HG02943 (cell line): ENCODE measurements around the gene ZSCAN1.
"Not testable (repeated sequence)": the region's sequence is repeated elsewhere in the genome, so short reads cannot be mapped to it uniquely, and the experiment has no call there.

Experiments used
- ATAC-seq: cut with Tn5 transposase; IDR thresholded peaks from one replicate; pipeline ENCODE4 v1.9.1; 2021; ENCODE audit warnings: mild to moderate bottlenecking, low read depth, moderate library complexity; ENCODE audit not compliant: unreplicated experiment

ZSCAN1 gene, protein sequence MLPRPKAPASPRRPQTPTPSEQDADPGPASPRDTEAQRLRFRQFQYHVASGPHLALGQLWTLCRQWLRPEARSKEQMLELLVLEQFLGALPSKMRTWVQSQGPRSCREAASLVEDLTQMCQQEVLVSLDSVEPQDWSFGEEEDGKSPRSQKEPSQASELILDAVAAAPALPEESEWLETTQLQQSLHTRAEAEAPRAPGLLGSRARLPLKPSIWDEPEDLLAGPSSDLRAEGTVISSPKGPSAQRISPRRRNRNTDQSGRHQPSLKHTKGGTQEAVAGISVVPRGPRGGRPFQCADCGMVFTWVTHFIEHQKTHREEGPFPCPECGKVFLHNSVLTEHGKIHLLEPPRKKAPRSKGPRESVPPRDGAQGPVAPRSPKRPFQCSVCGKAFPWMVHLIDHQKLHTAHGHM

DNA sequence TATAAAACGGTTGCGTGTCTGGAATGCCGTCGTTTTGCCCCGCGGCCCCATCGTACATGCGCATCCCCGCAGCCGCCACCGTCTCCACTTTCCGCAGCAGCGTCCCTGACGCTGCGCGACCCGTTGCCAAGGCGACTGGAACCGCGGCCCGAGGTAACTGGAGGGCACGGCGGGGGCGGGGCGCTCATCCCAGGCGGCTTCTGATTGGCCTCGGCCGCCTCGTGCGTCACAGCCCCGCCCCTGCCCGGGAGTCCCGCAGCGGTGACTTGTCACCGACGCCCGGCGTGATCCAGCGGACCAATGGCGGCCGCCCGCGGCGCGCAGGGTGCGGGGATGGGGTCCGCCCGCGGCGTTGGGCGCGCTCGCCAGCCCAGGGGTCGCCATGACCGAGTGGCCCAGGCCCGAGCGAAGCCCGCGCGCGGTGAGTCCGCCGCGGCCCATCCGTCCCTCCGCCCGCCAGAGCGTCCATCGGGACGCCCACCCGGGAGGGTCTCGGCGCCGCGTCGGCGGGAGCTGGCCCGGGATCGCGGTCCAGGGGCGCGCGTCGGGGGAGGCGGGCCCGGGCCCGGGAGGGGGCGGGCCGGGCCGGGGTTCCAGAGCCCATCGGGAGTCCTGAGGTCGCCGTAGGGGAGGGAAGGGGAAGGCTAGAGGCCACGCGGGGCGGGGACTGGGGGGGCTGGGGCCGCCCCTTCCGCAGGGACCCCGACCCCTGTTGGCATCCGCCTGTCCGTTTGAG, at the start of gene ZSCAN1:
TSS of gene ZSCAN1 (plus strand) at position 285 of the 736 bp plus-strand sequence. CDS start 3,812 bp downstream, outside the sequence.
- ATAC-seq = no peak

DNA sequence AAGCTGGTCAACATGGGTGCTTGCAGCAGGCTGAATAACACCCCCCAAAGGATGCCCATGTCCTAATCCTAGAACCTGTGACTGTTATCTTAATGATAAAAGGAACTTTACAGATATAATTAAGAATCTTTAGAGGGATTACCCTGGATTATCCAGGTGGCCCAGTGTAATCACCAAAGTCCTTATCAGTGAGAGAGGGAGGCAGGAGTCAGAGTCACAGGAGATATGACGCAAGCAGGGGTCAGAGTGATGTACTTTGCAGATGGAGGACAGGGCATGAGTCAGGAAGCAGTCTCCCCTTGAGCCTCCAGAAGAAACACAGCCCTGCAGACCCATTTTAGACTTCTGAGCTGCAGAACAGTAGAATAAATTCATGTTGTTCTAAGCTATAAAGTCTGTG, 41.0 kb upstream of the ZSCAN1 start:
- ATAC-seq = no peak

DNA sequence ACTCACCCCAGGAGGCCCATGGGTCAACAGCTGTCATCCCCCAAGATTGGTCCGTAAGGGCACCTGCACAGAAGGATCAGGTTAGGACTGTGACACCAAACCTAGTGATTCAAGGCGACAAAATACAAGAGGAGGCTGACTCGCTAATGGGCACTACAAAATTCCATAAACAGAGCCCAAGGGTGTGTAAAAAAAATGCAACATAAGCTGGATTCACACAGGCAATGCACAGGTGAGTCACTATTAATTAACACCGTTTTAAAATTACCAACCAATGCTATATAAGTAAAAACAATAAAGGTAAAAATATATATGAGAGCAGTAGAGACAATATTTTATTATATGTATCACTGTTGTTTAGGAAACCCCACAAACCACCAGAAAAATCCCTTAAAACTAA, 33.1 kb upstream of the ZSCAN1 start:
- no peak for ATAC-seq

DNA sequence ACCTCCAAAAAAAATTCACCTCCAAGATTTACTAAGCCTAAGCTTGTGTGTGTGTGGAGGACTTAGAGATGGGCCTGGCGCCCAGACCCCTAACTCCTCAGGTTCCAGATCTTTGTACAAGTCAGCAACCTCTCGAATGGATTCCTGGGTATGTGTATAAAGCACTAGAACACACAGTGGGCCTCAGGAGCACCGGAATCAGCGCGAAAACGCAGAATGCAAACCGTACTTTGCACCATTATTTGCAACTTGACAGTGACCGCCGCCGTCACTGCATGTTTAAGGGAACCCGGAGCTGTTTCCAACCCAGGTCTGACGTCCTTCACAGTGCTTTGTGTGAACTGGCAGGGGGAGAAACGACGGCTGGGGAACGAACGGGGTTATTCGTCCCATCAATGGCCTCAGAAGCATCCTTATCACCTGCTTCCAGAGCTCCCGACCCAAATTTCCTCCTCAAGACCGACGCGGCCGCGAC, 31.9 kb upstream of the ZSCAN1 start:
- ATAC-seq = peak; percentile 24

DNA sequence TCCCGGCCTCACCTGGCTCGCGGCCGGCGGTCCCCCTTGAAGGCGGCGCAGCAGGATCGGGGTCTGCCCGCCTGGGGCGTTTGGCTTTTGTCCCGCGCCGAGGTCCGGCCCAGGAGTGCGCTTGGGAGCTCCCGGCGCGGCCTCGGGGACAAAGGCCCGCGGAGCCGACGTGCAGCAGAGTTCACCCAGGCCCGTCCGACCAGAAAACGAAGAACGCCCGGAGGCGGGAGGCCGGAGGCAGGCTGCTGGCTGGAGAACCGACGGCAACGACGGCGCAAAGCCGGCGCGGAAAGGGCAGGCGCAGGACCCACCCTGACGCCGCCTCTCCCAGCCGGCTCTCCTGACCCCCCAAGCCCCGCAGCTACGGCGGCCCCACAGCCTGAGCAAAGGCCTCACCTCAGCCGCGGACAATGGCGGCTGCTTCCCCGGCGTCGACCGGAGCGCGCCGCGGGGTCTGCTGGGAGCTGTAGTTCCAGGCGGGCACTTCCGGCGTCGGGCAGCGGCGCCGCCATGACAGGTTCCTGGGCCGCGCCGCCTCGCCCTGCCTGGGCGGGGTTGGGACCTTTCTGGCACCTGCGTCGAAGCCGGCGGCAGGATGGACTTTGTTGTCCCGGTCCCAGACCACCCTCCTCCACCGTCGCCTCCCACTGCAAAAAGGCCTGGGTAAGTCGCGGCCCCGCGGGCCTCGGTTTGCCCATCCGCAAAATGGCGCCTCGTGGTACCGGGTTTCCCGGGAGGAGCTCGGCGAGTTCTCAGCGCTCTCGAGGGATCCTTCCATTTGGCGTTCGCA, 31.2 kb upstream of the ZSCAN1 start, which contains the start of gene ZNF606:
TSS of gene ZNF606 (minus strand) at position 437 of the 790 bp plus-strand sequence. CDS start 1,501 bp downstream, outside the sequence.
- peak; percentile 90 for ATAC-seq

DNA sequence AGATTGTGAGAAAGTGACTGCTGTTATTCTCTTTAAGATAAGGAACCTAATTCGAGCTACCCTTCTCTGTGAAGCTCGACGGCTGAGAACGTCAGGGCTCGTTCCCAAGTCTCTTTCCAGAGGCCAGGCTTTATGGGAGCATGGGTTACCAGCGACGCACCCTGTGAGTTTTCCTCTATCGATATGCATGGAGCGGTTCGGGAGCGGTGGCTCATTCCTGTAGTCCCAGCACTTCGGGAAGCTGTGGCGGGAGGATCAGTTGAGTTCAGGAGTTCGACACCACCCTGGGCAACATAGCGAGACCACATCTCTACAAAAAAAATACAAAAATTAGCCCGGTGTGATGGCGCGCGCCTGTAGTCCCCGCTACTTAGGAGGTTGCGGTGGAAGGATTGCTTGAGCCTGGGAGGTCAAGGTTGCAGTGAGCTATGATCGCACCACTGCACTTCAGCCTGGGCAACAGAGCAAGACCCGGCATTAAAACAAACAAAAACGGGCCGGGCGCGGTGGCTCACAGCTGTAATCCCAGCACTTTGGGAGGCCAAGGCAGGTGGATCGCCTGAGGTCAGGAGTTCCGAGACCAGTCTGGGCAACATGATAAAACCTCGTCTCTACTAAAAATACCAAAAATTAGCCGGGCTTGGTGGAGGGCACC, 30.5 kb upstream of the ZSCAN1 start:
- no peak for ATAC-seq

DNA sequence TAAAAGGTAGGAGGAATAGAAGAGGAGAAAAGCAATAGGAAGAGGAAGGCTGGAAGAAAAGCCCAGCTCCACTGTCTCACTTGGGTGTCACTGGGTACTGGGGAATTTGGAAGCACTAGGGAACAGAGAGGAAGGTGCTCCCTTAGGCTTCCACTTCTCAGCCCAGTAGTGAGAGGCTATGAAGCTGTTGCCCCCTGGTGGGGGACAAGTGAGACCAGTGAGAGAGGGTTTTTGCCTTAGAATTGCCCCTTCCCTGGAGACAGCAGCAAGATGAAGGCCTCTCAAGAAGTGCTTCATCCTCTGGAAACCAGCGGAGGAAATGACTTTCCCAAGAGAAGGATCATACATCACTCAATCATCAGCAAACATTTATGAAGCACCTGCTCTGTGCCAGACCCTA, 26.5 kb upstream of the ZSCAN1 start:
- no peak for ATAC-seq

DNA sequence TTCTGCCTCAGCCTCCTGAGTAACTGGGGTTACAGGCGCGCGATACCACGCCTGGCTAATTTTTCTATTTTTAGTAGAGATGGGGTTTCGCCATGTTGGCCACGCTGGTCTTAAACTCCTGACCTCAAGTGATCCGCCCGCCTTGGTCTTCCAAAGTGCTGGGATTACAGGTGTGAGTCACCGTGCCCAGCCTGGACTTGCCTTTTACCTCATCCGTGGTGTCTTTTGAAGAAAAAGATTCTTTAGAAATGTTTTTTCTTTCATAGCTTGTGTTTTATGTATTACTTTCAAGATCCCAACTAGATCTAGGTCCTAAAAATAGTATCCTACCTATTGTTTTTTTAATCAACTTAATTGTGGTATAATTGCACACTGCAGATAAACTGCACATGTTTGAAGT, 24.9 kb upstream of the ZSCAN1 start:
- ATAC-seq = not testable (repeated sequence)

DNA sequence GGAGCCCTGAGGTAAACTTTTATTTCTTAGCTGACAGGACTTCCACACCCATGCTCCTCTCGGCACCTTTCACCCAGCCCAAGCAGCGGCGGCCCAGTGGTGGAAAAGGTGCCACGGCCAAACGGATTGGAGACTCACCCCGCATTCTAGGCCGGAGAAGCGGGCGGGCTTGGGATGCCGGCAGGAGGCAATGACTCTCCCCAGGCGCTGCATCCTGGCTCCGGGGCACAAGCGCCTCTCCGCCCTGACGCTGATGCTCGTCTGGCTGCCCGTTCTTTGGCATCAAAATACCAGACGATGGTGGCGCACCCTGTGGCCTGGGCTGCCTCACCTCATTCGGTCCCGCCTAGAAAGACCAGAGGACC, 24.5 kb upstream of the ZSCAN1 start:
- ATAC-seq = no peak

DNA sequence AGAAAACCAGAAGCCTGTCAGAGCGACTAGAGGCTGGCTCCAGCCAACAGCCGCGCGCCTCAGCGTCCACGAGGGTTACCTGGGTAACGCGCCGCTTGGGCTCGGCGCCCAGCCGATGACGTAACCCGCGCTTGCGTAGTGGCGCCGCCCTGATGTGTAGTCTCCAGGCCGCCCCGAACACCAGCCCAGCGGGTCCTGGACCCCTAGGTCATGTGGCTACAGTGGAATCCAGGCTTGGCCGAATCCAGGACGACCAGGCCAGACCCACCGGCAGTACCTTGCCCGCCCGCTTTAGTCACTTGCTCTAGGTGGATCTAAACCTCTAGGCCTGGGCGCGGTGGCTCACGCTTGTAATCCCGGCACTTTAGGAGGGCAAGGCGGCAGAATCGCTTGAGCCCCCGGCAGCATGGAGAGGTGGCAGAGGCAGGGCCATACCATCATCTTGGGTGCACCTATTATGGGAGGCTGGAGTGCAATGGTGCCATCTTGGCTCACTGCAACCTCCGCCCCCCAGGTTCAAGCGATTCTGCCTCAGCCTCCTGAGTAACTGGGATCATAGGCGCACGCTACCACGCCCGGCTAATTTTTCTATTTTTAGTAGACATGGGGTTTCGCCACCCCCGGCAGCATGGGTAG, 24.0 kb upstream of the ZSCAN1 start:
- no peak for ATAC-seq

DNA sequence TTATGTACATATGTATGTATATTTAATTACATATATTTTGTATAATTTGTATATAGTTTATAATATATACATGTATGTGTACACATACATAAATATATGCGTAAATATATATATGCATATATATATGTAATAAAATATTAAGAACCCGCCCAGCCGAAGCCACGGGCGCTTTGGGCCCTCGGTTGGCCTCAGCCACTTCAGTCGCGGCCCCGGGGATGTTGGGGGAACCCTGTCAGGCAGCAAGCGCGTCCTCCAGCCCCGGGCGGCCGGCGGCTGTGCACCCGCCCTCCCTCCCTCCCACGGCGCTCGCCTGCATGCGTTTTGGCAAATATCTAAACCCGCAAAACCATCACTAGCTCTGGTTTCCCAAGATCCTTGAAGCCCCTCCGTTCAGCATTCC, 23.3 kb upstream of the ZSCAN1 start:
- ATAC-seq = no peak

DNA sequence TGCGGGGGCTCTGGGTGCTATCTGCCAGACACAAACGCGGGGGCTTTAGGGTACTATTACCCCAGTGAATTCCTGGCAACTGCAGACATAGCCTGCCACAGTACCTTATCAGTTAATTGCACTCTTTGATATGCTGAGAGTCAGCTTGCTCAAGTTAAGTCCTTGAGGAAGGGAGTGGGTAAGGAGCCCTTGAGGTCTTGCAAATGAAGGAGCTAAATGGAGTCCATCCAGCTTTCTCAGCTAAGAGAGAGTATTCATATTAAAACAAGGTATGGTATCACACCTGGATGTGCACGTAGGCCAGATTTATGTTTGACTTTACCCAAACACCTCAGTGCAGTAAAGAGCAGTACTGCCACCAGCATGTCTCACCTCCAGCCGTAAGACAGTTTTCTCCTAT, 19.7 kb upstream of the ZSCAN1 start:
- no peak for ATAC-seq

DNA sequence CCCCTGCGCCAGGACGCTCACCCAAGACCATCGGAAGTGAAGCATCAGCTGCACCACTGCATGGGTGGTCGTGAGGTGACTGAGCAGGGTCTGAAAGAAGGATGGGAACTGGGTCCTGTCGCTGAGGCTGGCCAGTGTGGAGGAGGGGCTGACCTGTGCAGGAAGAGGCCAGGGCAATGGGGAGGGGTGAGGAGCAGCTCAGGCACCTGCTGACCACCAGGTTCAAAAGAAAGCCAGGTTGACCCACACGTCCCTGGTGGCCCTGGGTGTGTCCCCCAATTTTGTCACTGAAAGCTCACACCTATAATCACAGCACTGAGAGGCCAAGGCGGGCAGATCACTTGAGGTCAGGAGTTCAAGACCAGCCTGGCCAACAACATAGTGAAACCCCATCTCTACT, 13.7 kb upstream of the ZSCAN1 start:
- ATAC-seq = no peak

DNA sequence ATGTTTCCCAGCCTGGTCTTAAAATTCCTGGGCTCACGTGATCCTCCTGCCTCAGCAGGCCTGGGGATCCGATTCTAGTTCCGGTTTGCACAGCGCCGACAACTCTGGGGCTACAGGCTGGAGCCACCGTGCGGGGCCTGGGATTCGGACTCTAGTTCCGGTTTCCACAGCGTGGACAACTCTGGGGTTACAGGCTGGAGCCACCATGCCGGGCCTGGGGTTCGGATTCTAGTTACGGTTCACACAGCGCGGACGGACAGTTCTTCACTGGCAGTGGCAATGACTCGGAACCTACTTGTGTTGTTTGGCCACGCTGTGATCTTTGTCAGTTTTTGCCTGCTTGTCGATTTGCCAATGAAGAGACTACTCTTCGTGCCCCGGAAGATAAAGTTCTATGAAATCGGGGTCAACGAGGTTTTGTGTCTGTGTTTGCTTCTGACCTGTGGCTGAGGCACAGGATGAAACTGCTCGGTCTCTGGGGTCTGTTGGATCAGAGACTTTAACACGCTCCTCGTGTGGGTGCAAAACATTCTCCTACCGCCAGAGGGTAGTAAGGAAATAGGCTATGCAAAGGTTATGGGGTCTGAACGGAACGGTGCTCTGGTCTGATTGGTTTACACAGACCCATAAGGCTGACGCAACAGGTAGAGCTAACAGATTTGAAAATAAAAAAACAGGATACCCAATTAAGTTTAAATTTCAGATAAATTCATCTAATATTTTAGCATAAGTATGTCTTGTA, 12.1 kb upstream of the ZSCAN1 start:
- no peak for ATAC-seq

DNA sequence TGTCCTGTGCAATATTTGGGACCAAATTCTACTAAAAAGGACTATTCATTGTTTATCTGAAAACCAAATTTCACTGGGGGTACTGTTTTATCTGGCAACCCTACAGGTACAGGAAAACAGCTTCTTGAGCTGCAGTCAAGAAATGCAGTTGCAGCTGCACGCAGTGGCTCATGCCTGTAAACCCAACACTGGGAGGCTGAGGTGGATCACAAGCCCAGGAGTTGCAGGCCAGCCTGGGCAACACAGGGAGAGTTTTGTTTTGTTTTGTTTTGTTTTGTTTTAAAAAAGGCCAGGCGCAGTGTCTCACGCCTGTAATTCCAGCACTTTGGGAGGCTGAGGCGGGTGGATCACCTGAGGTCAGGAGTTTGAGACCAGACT, 11.6 kb upstream of the ZSCAN1 start:
- ATAC-seq = no peak

DNA sequence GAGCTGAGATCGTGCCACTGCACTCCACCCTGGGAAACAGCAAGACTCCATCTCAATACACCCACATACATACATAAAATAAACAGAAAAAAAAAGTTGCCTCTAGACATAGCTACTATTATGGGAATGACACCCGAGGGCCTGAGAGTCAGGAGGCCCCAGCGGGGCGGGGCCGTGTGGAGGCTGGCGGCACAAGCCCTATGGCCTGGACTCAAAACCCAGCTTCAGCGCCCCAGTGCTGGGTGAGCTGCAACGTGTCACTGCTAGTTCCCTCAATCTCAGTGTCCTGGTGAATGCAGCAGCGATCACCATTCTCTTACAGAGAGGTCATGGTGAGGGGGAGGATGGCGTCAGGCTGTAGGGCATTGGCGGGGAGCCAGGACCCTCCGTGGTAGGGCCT, 9.2 kb upstream of the ZSCAN1 start:
- no peak for ATAC-seq

DNA sequence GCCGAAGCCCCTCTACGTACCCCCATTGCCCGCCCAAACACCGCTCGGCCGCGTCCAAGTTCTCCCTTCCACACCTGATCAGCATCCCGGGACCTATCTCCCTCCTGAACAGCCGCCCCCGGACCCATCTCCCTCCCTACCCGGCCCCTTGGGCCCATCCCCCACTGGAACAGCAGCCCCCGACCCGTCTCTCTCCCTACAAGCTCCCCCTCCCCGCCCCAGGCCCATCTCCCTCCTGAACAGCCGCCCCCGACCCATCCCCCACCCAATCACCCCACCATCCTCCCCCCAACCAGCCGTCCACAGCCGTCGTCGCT, 610 bp downstream of the ZSCAN1 start:
- ATAC-seq = no peak

DNA sequence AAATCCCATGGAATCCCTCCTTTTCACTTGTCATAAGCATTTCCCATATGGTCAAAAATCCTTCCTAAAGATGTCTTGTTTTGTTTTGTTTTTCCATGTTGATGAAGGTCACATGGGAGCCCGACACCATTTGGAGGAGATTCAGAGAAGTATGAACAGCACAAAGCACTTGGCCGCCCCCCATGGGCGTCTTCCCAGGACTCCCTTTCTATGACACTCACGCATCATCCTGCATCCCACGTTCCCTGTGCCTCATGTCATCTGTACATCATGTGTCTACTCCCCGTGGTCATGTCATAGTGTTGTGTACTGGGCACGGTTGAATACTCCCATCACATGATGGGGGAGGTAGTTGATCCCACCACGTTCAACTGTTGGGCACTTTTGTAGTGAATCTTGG, 2.0 kb downstream of the ZSCAN1 start:
- no peak for ATAC-seq

DNA sequence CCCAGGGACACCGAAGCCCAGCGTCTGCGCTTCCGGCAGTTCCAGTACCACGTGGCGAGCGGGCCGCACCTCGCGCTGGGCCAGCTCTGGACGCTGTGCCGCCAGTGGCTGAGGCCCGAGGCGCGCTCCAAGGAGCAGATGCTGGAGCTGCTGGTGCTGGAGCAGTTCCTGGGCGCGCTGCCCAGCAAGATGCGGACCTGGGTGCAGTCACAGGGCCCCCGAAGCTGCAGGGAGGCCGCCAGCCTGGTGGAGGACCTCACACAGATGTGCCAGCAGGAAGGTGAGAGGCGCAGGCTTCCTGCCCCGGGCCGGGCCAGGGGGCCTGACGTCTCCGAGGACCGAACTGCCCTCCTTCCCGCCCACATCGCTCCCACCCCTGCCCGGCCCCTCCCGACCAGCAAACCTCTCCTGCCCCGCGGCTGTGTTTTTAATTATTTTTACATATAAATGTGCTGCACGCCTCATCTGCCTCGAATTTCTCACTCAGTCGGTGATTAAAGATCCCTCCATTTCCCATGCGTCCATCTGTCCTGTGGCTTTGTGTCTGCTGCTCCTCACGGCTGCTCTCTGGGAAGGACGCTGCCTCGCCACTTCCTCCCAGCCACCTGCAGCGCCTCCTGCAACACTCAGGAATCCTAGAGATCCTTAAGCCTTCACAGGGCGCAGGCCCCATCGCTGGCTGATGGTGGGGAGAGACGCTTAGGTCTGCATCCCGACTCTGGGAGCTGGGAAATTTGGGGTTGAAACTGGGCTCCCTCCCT, 4.3 kb downstream of the ZSCAN1 start:
- ATAC-seq = no peak
